Measurements from ENCODE around the gene LRRC27. TPM values are rescaled to one million over a fixed set of nuclear protein-coding genes. Genes with fewer than 3 reads are reported as not detected.
"Not testable (repeated sequence)": the region's sequence is repeated elsewhere in the genome, so short reads cannot be mapped to it uniquely, and the experiment has no call there.

Gene LRRC27
- total RNA-seq, 1 donor from 2014 or later = 3.3 TPM

DNA sequence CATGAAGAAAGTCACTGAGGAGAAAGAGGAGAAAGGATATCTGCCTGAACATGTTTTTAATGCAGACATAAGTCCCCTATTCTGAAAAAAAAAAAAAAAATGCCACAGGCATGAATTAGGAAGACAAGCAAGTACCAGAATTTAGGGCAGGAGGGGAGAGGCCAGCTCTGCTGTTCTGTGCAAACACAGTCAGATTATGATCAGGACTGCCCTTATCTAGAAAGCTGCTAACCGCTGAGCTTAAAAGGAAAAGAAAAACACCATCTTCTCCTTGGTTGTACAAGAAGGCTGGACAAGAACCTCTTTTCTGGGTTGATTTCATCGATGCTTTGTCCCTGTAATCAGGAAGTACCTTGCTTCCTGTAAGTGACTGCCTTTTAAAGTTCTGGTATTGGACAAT is 49.7 kb downstream of the LRRC27 start:
- no peak overlapping the region for H3K27ac Mint-ChIP-seq
- no peak for DNase-seq
- H3K36me3 Mint-ChIP-seq (ENCODE audit: low read depth) = no peaks in the 10 kb centered on the region
- H3K4me3 Mint-ChIP-seq = no peak overlapping the region
- peaks cover 4% of the 10 kb centered on the region for H3K4me1 Mint-ChIP-seq
- H3K27me3 Mint-ChIP-seq = peaks cover 5% of the 10 kb centered on the region
- intact Hi-C loops (cut with micrococcal nuclease) = no loop called here
- H3K9me3 Mint-ChIP-seq = no peaks in the 10 kb centered on the region

DNA sequence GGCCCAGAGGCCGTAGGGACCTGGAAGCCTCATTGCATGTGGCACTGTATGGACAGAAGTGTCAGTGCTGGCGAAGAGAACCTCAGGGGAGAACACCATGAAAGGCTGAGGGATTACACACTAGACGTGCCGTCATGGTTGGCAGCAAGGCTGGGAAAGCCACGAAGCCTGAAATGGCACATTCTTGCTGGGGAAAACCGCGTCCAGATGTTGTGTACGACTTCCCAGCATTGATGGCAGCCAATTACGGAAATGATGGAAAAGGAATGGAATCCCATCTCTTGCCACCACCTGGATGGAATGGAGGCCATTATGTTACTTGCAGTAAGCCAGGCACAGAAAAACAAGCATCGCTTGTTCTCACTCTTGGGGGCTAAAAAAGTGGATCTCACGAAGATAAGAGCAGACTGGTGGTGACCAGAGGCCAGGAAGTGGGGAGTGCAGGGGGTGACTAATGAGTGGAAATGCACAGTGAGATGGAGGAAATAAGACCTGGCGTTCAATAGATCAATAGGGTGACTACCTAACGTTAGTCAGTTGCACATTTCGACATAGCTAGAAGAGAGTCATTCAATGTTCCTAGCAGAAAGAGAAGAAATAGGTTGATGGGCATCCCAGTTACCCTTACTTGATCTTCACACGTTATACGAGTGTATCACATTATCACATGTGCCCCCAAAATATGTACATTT is 50.4 kb downstream of the LRRC27 start:
- H3K4me1 Mint-ChIP-seq = peaks cover 4% of the 10 kb centered on the region
- intact Hi-C loops (cut with micrococcal nuclease) = no loop called here
- H3K27me3 Mint-ChIP-seq = peaks cover 5% of the 10 kb centered on the region
- DNase-seq = no peak
- no peak overlapping the region for H3K27ac Mint-ChIP-seq
- no peaks in the 10 kb centered on the region for H3K36me3 Mint-ChIP-seq (ENCODE audit: low read depth)
- no peaks in the 10 kb centered on the region for H3K9me3 Mint-ChIP-seq
- H3K4me3 Mint-ChIP-seq = no peak overlapping the region

DNA sequence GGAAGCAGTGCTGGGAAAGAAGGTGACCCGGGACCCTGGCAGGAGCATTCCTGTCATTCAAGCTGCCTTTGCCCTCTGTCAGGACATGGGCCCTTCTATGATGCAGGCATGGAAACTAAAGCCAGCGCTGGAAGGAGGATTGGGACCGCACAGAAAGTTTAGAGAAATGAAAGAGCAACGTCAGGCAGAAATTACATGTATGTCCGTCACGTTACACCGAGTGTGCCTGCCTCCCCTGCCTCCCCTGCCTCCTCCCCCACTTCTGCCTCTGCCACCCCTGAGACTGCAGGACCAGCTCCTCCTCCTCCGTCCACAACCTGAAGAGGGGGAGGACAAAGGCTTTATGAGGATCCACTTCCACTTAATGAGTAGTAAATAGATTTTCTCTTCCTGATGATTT is 51.1 kb downstream of the LRRC27 start:
- no peaks in the 10 kb centered on the region for H3K9me3 Mint-ChIP-seq
- H3K27ac Mint-ChIP-seq = no peak overlapping the region
- H3K4me3 Mint-ChIP-seq = no peak overlapping the region
- no peak for DNase-seq
- peaks cover 2% of the 10 kb centered on the region for H3K36me3 Mint-ChIP-seq (ENCODE audit: low read depth)
- H3K4me1 Mint-ChIP-seq = peaks cover 6% of the 10 kb centered on the region
- H3K27me3 Mint-ChIP-seq = peaks cover 7% of the 10 kb centered on the region
- intact Hi-C loops (cut with micrococcal nuclease) = no loop called here

DNA sequence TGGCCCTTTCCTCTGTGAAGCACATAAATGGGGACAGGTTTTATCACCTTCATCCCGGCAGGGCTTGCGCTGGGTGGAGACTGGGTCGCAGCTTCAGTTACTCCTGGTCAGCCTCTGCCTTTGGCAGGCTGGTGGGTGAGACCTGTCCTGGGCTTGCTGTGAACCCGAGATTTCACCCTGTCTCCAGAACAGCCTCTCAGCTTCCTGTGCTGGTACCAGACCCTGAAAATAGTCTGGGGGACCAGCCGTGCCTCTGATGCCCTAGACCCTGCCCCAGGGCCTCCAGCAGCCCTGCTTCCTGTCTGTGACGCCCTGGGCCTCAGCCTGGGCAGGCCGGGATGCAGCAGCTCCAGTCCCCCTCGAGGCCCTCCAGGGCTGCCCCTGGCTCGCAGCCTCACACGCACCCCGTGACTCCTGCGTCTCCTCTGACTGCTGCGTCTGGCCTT is 51.8 kb downstream of the LRRC27 start:
- Mint-ChIP-seq H3K9me3 (no peaks in the 10 kb centered on the region), H3K4me3 (no peak overlapping the region), H3K27me3 (peaks cover 5% of the 10 kb centered on the region), H3K36me3 (ENCODE audit: low read depth) (peaks cover 2% of the 10 kb centered on the region), H3K4me1 (peaks cover 6% of the 10 kb centered on the region), H3K27ac (no peak overlapping the region)
- DNase-seq = no peak
- intact Hi-C loops (cut with micrococcal nuclease) = no loop called here

DNA sequence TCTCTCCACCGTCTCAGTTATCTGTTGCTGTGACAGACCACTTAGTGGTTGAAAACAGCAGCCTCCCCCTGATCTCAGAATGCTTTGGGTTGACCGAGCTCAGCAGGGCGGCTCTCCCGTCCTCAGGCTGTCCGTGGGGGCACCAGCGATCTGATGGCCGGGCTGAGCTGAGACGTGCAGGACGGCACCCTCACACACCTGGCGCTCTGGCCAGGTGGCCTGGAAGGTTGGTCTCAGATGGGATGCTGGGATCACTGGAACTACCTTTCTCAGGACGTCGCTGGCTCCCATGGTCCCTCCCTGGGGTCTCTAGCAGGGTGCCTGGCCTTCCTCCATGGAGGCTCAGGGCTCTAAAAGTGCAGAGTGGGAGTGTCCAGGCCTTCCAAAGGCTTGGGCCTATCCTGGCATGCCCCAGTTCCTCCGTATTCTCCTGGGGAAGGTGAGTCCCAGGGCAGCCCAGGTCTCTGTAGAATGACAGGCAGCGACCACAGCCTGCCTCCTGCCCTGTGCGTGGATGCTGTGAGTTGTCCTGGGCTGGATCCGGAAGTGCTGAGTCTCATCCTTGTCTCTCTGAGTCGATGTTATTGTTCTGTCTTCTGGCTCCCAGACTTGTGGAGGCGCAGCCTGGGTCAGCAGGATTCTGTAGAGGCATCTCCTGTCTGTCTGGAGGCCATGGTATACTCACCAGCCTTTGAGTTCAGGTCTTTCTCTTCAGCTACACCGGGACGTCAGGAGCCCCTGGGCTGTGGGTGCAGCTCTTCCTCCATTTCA is 52.8 kb downstream of the LRRC27 start:
- no peak for DNase-seq
- intact Hi-C loops (cut with micrococcal nuclease) = no loop called here
- peaks cover 2% of the 10 kb centered on the region for H3K36me3 Mint-ChIP-seq (ENCODE audit: low read depth)
- H3K4me3 Mint-ChIP-seq = no peak overlapping the region
- no peaks in the 10 kb centered on the region for H3K9me3 Mint-ChIP-seq
- no peak overlapping the region for H3K27ac Mint-ChIP-seq
- H3K27me3 Mint-ChIP-seq = peaks cover 3% of the 10 kb centered on the region
- peaks cover 6% of the 10 kb centered on the region for H3K4me1 Mint-ChIP-seq

DNA sequence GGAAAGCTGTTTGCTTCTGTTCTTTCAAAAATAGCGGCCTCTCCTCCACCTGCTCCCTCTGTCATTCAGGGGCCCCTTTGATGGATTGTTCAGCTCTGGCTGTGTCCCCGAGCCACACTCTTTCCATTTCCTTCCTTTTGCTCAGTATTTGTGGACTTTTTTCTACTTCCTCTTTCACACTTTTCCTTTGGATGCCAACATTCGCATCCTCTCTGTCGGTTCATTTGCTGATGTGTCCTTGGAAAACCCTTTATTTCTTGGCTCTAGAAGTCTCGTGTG is 53.3 kb downstream of the LRRC27 start:
- Mint-ChIP-seq H3K4me1 (peaks cover 6% of the 10 kb centered on the region), H3K27ac (no peak overlapping the region), H3K27me3 (peaks cover 3% of the 10 kb centered on the region), H3K4me3 (no peak overlapping the region), H3K36me3 (ENCODE audit: low read depth) (peaks cover 2% of the 10 kb centered on the region), H3K9me3 (no peaks in the 10 kb centered on the region)
- DNase-seq = no peak
- intact Hi-C loops (cut with micrococcal nuclease) = no loop called here

DNA sequence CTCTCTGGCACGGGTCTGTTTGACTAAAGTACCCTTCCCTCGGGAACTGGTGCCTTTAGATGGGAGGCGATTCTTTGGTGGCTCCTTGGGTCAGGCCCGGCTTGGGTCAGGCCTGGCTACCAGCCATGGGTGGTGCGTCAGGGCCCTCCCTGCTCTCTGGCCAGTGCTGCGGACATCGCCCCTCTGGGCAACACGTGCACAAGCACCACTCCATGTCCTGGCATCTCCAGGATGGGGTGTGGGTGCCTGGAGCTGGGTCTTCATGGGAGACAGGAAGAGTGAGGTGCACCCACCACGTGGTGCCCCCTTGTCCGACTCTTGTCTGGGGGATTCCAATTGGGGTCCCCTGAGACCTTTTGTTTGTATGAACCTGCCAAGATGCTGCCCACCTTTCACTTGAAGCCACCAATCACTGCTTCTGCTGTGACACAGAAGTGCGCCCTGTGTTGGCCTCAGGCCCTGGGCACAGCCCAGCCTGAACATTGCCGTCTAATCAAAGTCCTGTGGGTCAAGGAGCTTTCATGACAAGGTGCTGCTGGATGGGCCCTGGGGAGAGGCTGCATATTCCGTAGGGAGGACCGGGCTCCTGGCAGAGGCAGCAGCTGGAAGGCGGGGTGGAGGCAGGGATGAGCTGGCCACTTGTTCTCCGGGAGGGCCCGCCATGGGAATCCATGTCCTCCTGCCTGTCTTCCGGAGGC is 53.9 kb downstream of the LRRC27 start:
- H3K4me1 Mint-ChIP-seq = peaks cover 6% of the 10 kb centered on the region
- H3K9me3 Mint-ChIP-seq = no peaks in the 10 kb centered on the region
- H3K36me3 Mint-ChIP-seq (ENCODE audit: low read depth) = peaks cover 2% of the 10 kb centered on the region
- intact Hi-C loops (cut with micrococcal nuclease) = loop anchor here (2.0 kb wide), 1 partner anchor 21 kb away; no protein-coding TSS in a partner anchor
- H3K27ac Mint-ChIP-seq = no peak overlapping the region
- peaks cover 3% of the 10 kb centered on the region for H3K27me3 Mint-ChIP-seq
- no peak overlapping the region for H3K4me3 Mint-ChIP-seq
- no peak for DNase-seq

DNA sequence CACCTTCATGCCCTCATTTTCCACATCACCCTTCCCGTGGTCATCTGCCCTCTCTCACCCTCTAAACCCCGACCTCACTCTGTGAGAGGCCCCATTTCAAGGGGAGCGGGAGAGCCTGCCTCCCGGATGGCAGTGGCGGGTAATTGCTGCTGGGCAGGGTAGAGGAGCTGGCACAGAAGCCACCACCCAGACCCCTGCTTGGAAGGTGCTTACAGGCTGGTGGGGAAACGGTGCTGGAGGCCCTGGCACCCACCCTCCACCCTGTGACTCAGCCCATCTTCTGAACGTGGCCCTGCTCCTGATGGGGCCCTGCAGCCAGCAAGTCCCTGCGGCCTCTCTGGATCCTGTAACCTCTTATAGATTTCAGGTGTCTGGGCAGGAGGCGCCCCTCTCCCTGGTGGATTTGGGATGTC is 54.4 kb downstream of the LRRC27 start:
- no peak for DNase-seq
- peaks cover 6% of the 10 kb centered on the region for H3K4me1 Mint-ChIP-seq
- peaks cover 2% of the 10 kb centered on the region for H3K36me3 Mint-ChIP-seq (ENCODE audit: low read depth)
- H3K27me3 Mint-ChIP-seq = peaks cover 3% of the 10 kb centered on the region
- H3K4me3 Mint-ChIP-seq = no peak overlapping the region
- intact Hi-C loops (cut with micrococcal nuclease) = loop anchor here (2.0 kb wide), 1 partner anchor 22 kb away; no protein-coding TSS in a partner anchor
- H3K27ac Mint-ChIP-seq = peak overlapping the region; percentile 34
- no peaks in the 10 kb centered on the region for H3K9me3 Mint-ChIP-seq

DNA sequence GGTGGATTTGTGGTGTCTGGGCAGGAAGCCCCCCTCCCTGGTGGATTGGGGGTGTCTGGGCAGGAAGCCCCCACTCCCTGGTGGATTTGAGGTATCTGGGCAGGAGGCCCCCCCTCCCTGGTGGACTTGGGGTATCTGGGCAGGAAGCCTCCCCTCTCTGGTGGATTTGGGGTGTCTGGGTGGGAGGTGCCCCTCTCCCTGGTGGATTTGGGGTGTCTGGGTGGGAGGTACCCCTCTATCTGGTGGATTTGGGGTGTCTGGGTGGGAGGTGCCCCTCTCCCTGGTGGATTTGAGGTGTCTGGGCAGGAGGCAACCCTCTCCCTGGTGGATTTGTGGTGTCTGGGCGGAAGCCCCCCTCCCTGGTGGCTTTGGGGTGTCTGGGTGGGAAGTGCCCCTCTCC is 54.9 kb downstream of the LRRC27 start:
- not testable (repeated sequence) for H3K27me3 Mint-ChIP-seq; H3K36me3 Mint-ChIP-seq (ENCODE audit: low read depth); H3K4me3 Mint-ChIP-seq; H3K4me1 Mint-ChIP-seq; DNase-seq; H3K9me3 Mint-ChIP-seq
- intact Hi-C loops (cut with micrococcal nuclease) = loop anchor here (2.0 kb wide), 1 partner anchor 22 kb away; no protein-coding TSS in a partner anchor
- H3K27ac Mint-ChIP-seq = peak overlapping the region; percentile 34

DNA sequence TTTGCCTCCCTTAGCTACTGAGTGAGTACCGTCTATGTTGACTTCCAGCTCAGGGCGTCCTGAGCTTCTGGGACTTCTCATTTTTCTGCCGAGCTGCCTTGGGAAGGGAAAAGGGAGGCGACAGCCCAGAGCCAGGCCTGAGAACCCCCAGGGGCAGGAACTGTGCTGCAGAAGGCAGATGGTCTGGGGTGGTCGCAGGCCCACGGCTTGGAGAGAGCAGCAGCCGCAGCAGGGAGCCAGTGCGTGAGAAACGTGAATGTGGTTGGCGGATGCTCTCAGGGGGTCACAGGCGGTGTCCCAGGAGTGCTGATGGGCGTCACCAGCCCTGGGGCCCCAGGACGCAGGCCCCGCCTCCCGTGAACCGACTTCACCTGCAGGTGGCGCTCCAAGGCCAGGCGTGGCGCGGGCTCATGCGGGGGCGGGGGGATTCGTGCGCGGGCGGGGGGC is 55.8 kb downstream of the LRRC27 start:
- Mint-ChIP-seq H3K9me3 (peaks cover 9% of the 10 kb centered on the region), H3K27ac (peak overlapping the region; percentile 93), H3K4me3 (peak overlapping the region; percentile 55), H3K27me3 (peaks cover 3% of the 10 kb centered on the region), H3K4me1 (peaks cover 5% of the 10 kb centered on the region), H3K36me3 (ENCODE audit: low read depth) (peaks cover 2% of the 10 kb centered on the region)
- DNase-seq = peak; percentile 95
- intact Hi-C loops (cut with micrococcal nuclease) = loop anchor here (2.0 kb wide), 2 partner anchors 23 to 59 kb away; no protein-coding TSS in a partner anchor

DNA sequence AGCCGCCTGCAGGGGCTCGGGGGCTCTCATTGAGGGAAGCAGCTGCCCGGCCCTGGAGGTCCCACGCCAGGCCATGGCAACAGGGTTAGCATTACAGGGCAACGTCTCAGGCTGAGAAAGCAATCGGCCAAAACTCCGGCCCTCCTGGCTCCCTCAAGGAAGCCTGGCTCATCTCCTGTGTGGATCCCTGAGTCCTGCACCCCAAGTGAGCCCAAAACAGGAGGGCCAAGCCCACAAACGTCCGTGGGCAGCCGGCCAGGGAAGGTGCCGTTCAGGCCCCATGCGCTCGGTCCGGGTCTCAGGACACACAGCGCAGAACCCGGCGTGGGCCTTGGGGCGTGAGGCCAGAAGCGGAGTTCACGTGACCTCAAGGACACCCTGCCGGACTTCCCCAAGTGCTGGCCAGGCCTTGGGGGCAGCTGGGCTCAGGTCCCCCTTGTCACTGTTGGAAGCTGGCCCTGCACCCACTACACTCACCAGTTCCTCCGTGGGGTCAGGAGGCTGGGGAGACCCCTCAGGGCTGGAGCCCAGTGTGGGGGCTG is 57.0 kb downstream of the LRRC27 start:
- Mint-ChIP-seq H3K9me3 (peaks cover 9% of the 10 kb centered on the region), H3K36me3 (ENCODE audit: low read depth) (peaks cover 2% of the 10 kb centered on the region), H3K27ac (peak overlapping the region; percentile 72), H3K27me3 (peaks cover 3% of the 10 kb centered on the region), H3K4me1 (peaks cover 3% of the 10 kb centered on the region), H3K4me3 (no peak overlapping the region)
- intact Hi-C loops (cut with micrococcal nuclease) = loop anchor here (2.0 kb wide), 1 partner anchor 58 kb away; no protein-coding TSS in a partner anchor
- DNase-seq = no peak

DNA sequence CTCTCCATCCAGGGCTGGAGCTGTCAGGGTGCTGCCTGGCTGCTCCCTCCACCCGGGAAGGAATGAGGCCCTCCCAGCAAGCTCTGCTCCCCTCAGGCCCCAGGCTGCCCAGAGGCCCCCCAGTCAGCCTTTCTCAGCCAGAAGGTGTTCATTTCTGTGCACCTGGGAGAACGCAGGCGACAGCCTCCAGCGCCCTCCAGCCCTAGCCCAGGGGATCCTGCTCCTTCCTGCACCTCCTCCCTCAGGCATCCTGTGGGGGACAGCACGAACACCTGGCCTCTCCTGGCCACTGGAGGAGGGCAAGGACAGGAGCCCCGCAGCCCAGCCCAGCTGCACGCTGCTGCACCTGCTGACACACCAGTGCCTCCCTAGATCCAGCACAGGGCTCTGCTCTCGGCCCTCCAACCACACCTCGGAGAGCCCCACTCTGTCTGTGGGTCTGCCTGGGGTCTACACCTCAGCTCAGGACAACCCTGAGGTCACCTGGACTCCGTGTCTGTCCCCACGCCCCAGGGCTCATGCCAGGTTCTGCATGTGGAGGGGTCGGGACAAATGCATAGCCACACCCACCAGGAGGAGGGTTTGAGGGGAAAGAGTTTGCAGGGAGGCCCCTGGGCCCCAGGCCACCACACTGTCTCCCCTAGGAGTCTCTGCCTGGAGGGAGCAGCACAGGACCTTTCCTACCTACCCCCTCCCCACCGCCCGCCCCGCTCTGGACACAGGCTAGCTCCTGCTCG is 57.6 kb downstream of the LRRC27 start:
- intact Hi-C loops (cut with micrococcal nuclease) = loop anchor here (2.0 to 10.0 kb wide), 2 partner anchors 57 to 145 kb away; partner anchors contain the start of gene INPP5A
- DNase-seq = no peak
- peak overlapping the region; percentile 63 for H3K27ac Mint-ChIP-seq

More for the DNA sequence above, 57.6 kb downstream of the LRRC27 start:
- Mint-ChIP-seq H3K4me1 (peaks cover 3% of the 10 kb centered on the region), H3K36me3 (ENCODE audit: low read depth) (peaks cover 2% of the 10 kb centered on the region), H3K9me3 (peaks cover 9% of the 10 kb centered on the region), H3K27me3 (peaks cover 3% of the 10 kb centered on the region), H3K4me3 (no peak overlapping the region)
